LNCaP clone FGC (cell line): Measurements from ENCODE around the gene YJEFN3.

Experiments
- DNase-seq: peaks from one replicate; pipeline ENCODE4 v3.0.0-alpha.2; 2011; ENCODE audit warnings: low read depth
- H3K4me3 ChIP-seq: 2 replicates; pipeline ENCODE4 v1.5.1; 2011; ENCODE audit warnings: mild to moderate bottlenecking, low read depth, low read length, control low read depth
- CTCF ChIP-seq: IDR thresholded peaks from 2 replicates; pipeline ENCODE4 v1.5.1; 2012; ENCODE audit warnings: mild to moderate bottlenecking; ENCODE audit not compliant: control insufficient read depth, insufficient read depth; ENCODE audit errors: extremely low read depth

YJEFN3 gene

GRCh38 chr19:19537075-19538048 lies 8.7 kb downstream of the YJEFN3 start:
- TF ChIP-seq CTCF, result no peak
- no peak for DNase-seq
- H3K4me3 ChIP-seq, result no peak overlapping the region

DNA sequence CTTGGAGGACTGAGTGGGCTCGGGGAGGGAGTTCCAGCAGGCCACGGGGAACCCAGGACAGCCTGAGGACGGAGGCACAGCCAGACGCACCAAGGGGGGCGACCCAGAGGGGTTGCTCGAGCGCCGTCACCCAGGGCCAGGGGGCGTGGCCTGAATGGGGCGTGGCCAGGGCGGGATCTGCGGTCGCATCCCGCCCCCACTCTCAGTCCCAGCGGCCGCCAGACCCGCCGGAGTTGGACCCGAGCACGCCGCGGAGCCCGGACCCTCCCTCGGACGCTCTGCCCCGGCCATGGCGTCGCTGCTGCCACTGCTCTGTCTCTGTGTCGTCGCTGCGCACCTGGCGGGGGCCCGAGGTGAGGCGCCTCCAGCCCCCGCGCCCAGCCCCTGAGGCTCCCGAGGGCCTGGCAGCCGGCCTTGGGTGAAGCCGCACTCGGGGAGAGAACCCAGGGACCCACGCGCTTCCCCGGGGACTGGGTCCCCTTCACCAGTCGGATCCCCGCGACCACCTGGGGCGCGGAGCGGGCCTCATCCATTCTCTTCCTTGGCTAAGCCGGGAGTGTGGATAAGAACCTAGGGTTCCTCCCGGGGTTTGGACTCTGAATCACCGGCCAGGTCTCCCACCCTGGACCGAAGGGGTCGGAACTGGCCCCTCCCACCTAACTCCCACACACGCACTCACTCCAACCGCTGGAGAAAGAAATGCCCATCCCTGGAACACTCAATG lies 9.5 kb downstream of the YJEFN3 start, which contains the start of gene CILP2:
CILP2 (plus strand) TSS at position 205 of the 724 bp plus-strand sequence; CDS start at position 290, 85 bp downstream.
- TF ChIP-seq CTCF, result no peak
- H3K4me3 ChIP-seq, result no peak within 1 kb of the TSS
- DNase-seq, result no peak

DNA sequence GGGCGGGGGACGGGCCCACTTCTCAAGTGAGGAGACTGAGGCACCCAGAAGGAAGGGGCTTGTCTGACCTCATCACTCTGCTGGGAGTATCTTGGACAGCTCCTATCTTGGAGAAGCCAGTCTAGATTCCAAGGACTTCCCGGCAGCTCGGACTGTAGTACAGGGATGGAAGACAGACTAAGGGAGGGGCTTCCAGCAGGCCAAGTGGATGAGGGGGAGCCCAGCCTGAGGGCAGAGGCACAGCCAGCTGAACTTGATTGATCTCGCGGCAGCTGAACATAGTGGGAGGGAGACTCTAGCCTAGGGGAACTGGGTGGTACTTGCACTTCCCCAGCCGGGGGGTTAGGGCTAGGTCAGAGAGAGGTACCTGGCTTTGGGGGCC lies 10.1 kb downstream of the YJEFN3 start:
- no peak overlapping the region for H3K4me3 ChIP-seq
- DNase-seq, result no peak
- TF ChIP-seq CTCF, result no peak

DNA sequence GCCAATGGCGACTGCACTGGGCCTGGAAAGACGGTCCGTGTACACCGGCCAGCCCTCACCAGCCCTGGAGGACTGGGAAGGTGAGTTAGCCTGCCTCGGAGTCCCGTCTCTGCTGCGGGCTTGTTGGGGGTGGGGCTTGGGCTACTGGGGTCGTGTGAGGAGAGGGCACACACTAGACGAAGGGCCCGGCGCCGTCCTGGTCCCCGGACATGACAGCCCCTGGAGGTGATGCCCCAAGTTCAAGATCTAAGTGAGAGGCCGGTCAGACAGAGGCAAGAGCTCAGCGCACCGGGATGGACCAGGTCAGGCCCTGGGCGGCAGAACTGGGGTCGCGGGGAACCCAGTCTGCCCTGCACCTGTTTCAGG lies 11.0 kb downstream of the YJEFN3 start:
- DNase-seq, result no peak
- TF ChIP-seq CTCF, result no peak

GRCh38 chr19:19540064-19540714 lies 11.5 kb downstream of the YJEFN3 start:
- TF ChIP-seq CTCF, result no peak
- DNase-seq, result no peak
- H3K4me3 ChIP-seq, result no peak overlapping the region

More for the DNA sequence above, 11.0 kb downstream of the YJEFN3 start:
- H3K4me3 ChIP-seq, result no peak overlapping the region

GRCh38 chr19:19540715-19541515 lies 12.2 kb downstream of the YJEFN3 start:
- DNase-seq, result no peak
- TF ChIP-seq CTCF, result no peak
- no peak overlapping the region for H3K4me3 ChIP-seq
